Ramos (cell line): ENCODE results near the gene PTPRG.
"Not testable (repeated sequence)": the region's sequence is repeated elsewhere in the genome, so short reads cannot be mapped to it uniquely, and the experiment has no call there.

ENCODE experiments used
- in situ Hi-C: fragments of 300-500 bp; cut with MboI; formaldehyde crosslinking; loops from one replicate; pipeline ENCODE4 v1.14.3; 2022; ENCODE audit warnings: low sequenced_read_pairs; ENCODE audit not compliant: unreplicated experiment

Gene PTPRG

GRCh38 chr3:61701011-61701410 lies 139.6 kb downstream of the PTPRG start:
- in situ Hi-C loops: no loop called here

GRCh38 chr3:61702453-61702852 lies 141.1 kb downstream of the PTPRG start:
- in situ Hi-C loops: no loop called here

GRCh38 chr3:61704807-61705206 lies 143.4 kb downstream of the PTPRG start:
- in situ Hi-C loops: no loop called here

DNA sequence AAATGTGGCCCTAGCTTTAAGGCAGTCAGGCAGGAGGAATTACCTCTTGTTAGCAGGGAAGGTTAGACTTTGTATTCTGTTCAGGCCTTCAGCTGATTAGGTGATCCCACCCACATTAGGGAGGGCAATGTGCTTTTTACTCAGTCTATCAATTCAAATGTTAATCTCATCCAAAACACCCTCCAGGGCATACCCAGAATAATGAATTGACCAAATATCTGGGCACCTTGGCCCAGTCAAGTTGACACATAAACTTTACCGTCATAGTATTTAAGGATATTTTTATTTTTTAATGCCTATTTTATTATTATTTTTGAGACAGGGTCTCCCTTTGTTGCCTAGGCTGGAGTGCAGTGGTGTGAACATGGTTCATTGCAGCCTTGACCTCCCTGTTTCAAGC lies 146.1 kb downstream of the PTPRG start:
- in situ Hi-C loops: no loop called here

DNA sequence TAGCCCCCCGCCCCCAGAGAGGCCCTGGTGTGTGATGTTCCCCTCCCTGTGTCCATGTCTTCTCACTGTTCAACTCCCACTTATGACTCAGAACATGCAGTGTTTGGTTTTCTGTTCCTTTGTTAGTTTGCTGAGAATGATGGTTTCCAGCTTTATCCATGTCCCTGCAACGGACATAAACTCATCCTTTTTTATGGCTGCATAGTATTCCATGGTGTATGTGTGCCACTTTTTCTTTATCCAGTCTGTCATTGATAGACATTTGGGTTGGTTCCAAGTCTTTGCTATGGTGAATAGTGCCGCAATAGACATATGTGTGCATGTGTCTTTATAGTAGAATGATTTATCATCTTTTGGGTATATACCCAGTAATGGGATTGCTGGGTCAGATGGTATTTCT lies 149.5 kb downstream of the PTPRG start:
- in situ Hi-C loops: not testable (repeated sequence)

DNA sequence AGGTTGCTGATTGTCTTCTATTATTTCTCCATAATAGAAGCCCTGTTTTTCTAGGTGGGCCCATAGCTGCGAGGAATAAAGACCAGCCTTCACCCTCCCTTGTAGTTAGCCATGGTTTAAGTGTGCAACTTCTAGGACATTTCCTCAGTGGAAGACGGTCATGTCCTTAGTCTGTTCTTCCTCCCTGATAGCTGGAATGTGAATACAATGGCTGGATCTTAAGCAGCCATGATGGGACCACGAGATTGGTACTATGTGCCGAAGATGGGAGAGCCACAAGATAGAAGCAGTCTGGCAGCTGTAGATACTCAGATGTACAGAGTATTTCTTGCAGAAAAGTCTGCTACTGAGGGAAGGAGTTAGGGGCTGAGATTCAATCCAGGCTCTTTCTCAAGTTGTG lies 152.9 kb downstream of the PTPRG start:
- in situ Hi-C loops: no loop called here

GRCh38 chr3:61715886-61716527 lies 154.6 kb downstream of the PTPRG start:
- in situ Hi-C loops: no loop called here

- in situ Hi-C loops: not testable (repeated sequence)
Measured at GRCh38 chr3:61716693-61717092, 155.3 kb downstream of the PTPRG start.

DNA sequence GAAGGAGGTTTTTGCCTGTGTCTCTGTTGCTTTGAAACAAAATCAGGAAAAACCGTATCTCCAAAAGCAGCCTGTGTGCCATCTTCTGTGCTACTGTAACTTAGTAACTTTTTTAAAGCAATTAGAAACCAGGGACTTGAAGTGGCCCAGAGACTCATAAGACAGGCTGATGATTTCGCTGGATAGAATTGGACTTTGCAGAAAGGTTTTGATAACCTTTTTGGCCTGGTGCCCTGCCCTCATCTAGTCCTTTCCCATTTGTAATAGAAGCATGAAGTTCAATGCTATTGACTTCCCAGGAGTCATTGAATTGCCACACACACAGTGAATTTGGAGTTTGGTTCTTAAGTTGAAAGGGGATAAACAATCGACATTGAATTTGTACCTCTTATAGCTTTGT lies 157.2 kb downstream of the PTPRG start:
- in situ Hi-C loops: no loop called here

DNA sequence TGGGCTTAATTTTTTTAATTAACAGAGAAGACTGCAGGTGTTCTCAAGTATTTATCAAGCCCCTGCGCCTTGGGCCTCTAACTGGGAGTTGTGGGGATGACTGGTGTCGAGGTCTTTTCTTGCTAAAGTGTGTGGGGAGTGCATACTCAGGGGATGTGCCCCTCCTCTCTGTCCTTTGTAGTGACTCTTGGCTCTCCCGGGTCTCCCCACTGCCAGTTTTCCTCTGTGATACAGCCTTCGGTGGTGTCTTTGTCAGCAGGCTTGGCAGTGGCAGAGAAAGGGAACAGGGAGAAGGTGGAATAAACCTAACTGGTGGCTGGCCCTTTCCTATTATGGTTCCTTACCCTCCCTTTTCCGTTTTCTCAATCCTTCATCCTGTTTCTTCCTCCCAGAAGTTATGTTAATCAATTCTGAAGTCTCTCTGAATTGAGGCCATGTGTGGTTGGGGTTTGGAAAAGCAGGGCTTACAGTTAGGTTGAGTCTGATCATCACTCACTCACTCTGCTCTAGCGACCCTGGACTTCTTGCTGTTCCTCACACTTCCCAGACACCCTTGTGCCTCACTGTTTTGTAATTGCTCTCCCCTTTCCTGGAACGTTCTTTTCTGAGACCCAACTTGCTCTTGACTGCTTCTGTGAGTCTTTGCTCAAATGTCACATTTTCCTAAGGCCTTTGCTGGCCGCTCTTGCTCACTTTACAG lies 158.1 kb downstream of the PTPRG start:
- in situ Hi-C loops: no loop called here

- in situ Hi-C loops: no loop called here
Measured at GRCh38 chr3:61723038-61723437, 161.7 kb downstream of the PTPRG start.

- in situ Hi-C loops: no loop called here
Measured at GRCh38 chr3:61724183-61724582, 162.8 kb downstream of the PTPRG start.

DNA sequence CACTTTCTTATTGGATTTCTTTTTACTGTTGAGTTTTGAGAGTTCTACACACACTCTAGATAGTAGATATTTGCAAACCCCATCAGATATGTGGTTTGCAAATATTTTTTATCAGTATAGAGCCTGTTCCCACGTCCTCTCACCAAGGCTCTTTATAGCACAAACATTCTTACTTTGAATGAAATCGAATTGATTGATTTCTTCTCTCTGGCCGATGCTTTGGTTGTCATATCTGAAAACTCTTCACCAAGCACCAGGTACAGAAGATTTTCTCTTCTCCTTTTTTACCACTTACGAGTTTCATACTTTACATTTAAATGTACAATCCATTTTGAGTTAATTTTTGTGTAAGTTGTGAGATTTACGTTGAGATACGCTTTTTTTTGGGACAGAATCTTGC lies 163.4 kb downstream of the PTPRG start:
- in situ Hi-C loops: no loop called here

DNA sequence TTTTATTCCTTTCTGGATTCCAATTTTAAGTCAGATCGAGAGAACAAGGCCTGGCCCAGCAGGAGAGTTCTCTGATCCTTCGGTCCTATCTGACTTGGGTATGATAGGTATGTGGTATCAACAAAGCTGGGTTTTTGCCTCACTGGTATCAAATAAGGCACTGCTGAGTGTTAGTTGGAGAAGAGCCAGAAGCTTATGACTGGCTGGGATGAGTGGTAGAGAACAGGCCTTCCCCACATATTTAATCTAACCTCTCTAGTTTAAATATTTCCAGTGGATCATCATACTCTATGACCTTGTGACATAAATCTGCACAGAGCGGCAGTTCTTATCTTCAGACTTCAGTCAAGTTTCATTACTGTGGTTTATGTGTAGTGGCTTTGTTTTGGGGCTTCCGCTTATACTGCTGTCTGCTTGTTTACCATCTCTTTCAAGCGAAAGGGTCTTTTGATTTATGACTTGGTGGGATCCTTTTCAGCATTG lies 164.5 kb downstream of the PTPRG start:
- in situ Hi-C loops: no loop called here

- in situ Hi-C loops: no loop called here
Measured at GRCh38 chr3:61727435-61727834, 166.1 kb downstream of the PTPRG start.

DNA sequence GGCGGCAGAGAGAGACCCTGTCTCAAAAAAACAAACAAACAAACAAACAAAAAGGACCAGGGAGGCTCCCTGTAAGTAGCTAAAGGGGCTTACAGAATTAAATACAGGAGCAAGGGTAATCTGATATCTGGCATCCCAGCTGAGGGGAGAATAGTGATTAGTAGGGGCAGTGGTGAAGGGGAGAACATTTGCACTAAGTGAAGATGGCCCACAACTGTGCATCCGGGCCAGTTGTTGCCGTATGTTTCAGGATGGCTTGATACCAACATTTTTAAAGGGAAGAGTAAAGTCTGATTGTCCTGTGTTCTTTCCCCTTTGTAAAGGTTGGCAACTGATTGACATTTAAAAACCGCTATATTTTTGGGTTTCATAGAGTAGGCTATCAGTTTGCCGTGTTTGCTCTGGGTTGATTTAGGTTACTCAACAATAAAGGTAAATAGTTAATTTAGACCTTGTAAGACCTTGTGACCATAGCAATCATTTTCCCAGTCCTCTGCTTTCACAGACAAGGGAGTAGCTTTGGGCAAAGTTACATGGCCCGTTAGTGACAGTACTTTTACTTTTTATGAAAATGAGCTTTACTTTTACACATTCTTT lies 167.8 kb downstream of the PTPRG start:
- in situ Hi-C loops: no loop called here

GRCh38 chr3:61730056-61730455 lies 168.7 kb downstream of the PTPRG start:
- in situ Hi-C loops: no loop called here

DNA sequence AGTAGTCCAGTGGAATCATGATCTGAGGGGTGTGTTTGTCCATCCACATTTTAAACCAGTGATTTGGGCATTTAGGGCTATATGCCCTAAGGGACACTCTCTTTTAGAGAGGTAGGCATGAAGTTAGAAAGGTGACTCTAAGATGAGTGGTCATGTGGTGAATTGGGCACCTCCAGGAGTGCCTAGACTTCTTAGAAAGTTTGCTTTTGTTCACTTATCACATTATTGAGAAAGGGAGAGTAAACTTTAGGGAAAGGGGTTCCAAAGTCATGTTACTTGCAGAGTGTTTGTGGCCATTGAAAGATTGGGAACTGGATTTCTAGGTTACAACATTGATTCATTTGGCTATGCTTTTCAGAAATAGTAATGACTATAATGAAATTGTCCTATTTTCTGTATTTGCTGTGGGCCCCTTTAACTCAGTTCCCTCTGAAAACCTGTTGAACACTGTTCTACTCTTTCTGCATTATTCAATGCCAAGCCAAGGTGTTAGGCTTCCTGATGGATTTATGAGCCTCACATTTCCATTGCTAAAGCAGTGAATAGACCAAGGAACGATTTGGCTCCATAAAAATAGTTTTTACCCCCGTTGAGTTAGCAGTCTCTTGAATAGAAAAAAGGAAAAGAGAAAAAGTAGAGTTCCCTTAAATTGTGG lies 169.3 kb downstream of the PTPRG start:
- in situ Hi-C loops: no loop called here

GRCh38 chr3:61733000-61733399 lies 171.6 kb downstream of the PTPRG start:
- in situ Hi-C loops: no loop called here

GRCh38 chr3:61733876-61734275 lies 172.5 kb downstream of the PTPRG start:
- in situ Hi-C loops: no loop called here
